H1 (cell line): ENCODE results near the gene IGFBP4. TPM values are rescaled to one million over a fixed set of nuclear protein-coding genes. Genes with fewer than 3 reads are reported as not detected.

Source experiments
- CTCF ChIA-PET: fragments of 300-600 bp; sonication (Branson Sonifier 250); formaldehyde crosslinking; loops from one replicate; lab custom pipeline; 2021; ENCODE audit not compliant: partially characterized antibody; lab: Charles Lee
- POLR2A ChIA-PET: fragments of 300-600 bp; sonication (Branson Sonifier 250); formaldehyde crosslinking; loops from one replicate; lab custom pipeline; 2021; ENCODE audit warnings: inconsistent platforms; ENCODE audit not compliant: partially characterized antibody; lab: Charles Lee
- DNase-seq, 2 experiments: peaks; one replicate each; pipeline versions ENCODE4 v3.0.0 to v3.0.0-alpha.2; 2010 to 2022; ENCODE audit warnings: low spot score in 2 of 2, low read depth in 1 of 2, mixed read lengths in 1 of 2
- FAIRE-seq: peaks from 2 replicates; lab custom pipeline; 2011; peaks lifted over from hg19 to GRCh38; lab: Jason Lieb, UNC
- H2AFZ ChIP-seq: 2 replicates; pipeline ENCODE4 v1.8.1; 2012; ENCODE audit warnings: low read length, inconsistent platforms
- H2AK5ac ChIP-seq: 2 replicates; pipeline ENCODE4 v1.6.1; 2013; ENCODE audit warnings: low read depth, low read length
- H2BK120ac ChIP-seq: replicated peaks from 2 replicates; pipeline ENCODE3; 2013; ENCODE audit warnings: low read depth, low read length, inconsistent platforms
- H2BK12ac ChIP-seq: 2 replicates; pipeline ENCODE4 v1.6.1; 2013; ENCODE audit warnings: low read depth, low read length
- H2BK15ac ChIP-seq: 2 replicates; pipeline ENCODE4 v1.6.1; 2013; ENCODE audit warnings: low read length
- H2BK20ac ChIP-seq: 2 replicates; pipeline ENCODE4 v1.6.1; 2013; ENCODE audit warnings: low read length
- H2BK5ac ChIP-seq: 2 replicates; pipeline ENCODE4 v1.6.1; 2013; ENCODE audit warnings: low read depth, low read length
- H3K14ac ChIP-seq: 2 replicates; pipeline ENCODE4 v1.6.1; 2013; ENCODE audit warnings: inconsistent platforms; ENCODE audit not compliant: insufficient read length
- H3K18ac ChIP-seq: 2 replicates; pipeline ENCODE4 v1.6.1; 2013; ENCODE audit warnings: low read length; ENCODE audit errors: extremely low read depth
- H3K23ac ChIP-seq: 2 replicates; pipeline ENCODE4 v1.6.1; 2013; ENCODE audit warnings: inconsistent platforms; ENCODE audit not compliant: insufficient read length
- H3K23me2 ChIP-seq: 2 replicates; pipeline ENCODE4 v1.6.1; 2013; ENCODE audit warnings: low read depth, low read length
- H3K27ac ChIP-seq: 2 replicates; pipeline ENCODE4 v1.6.1; 2011; ENCODE audit warnings: low read depth, low read length, inconsistent platforms
- H3K27me3 ChIP-seq, 4 experiments: replicated peaks in 1 of 4; 1 replicate in 1 of 4; 2 replicates in 3 of 4; pipeline versions ENCODE4 v1.6.1 to v1.8.1; 2011 to 2013; ENCODE audit warnings: low read length in 3 of 4, mild to moderate bottlenecking in 3 of 4, inconsistent platforms in 2 of 4, mixed read lengths in 2 of 4, moderate library complexity in 1 of 4; ENCODE audit not compliant: control insufficient read depth in 3 of 4, insufficient read depth in 3 of 4; ENCODE audit errors: extremely low read depth in 1 of 4
- H3K36me3 ChIP-seq, 4 experiments: 2 replicates each; pipeline versions ENCODE4 v1.6.1 to v1.8.1; 2011 to 2013; ENCODE audit warnings: mild to moderate bottlenecking in 4 of 4, low read length in 3 of 4, moderate library complexity in 2 of 4, control low read depth in 1 of 4, inconsistent platforms in 1 of 4; ENCODE audit not compliant: insufficient read depth in 4 of 4, control insufficient read depth in 2 of 4
- H3K4ac ChIP-seq: replicated peaks from 2 replicates; pipeline ENCODE3; 2013; ENCODE audit warnings: low read length, low read depth, mixed read lengths, inconsistent platforms; ENCODE audit not compliant: insufficient read length
- H3K4me1 ChIP-seq, 4 experiments: replicated peaks in 1 of 4; 1 replicate in 1 of 4; 2 replicates in 3 of 4; pipeline versions ENCODE4 v1.6.1 to v1.8.1; 2011 to 2013; ENCODE audit warnings: low read length in 3 of 4, inconsistent platforms in 2 of 4, mixed read lengths in 1 of 4; ENCODE audit not compliant: insufficient read depth in 4 of 4, control insufficient read depth in 3 of 4
- H3K4me2 ChIP-seq, 2 experiments: 2 replicates each; pipeline versions ENCODE4 v1.6.1 to v1.8.1; 2011 to 2013; ENCODE audit warnings: low read depth in 2 of 2, low read length in 2 of 2, control low read depth in 1 of 2, inconsistent platforms in 1 of 2, mild to moderate bottlenecking in 1 of 2; ENCODE audit not compliant: insufficient read depth in 1 of 2
- H3K4me3 ChIP-seq, 4 experiments: fragments of 200-600, 300-600 bp in 1 of 4; sonication (generic), shearing (Covaris generic), sonication (Bioruptor Twin) in 1 of 4; 2 replicates each; pipeline versions ENCODE4 v1.5.1 to v1.8.1; 2011 to 2016; ENCODE audit warnings: low read length in 4 of 4, low read depth in 3 of 4, control low read depth in 2 of 4, inconsistent platforms in 2 of 4, mild to moderate bottlenecking in 2 of 4, mixed read lengths in 1 of 4, moderate library complexity in 1 of 4; ENCODE audit not compliant: insufficient read depth in 2 of 4; ENCODE audit errors: extremely low read depth in 1 of 4
- H3K56ac ChIP-seq: replicated peaks from 2 replicates; pipeline ENCODE3; 2013; ENCODE audit warnings: low read depth, mild to moderate bottlenecking, mixed read lengths, low read length, inconsistent platforms; ENCODE audit not compliant: insufficient read length
- H3K79me1 ChIP-seq: 2 replicates; pipeline ENCODE4 v1.6.1; 2013; ENCODE audit warnings: low read depth, low read length, control low read depth
- H3K79me2 ChIP-seq, 2 experiments: 2 replicates each; pipeline versions ENCODE4 v1.6.1 to v1.8.1; 2012 to 2013; ENCODE audit warnings: low read length in 2 of 2, mild to moderate bottlenecking in 2 of 2, inconsistent platforms in 1 of 2; ENCODE audit not compliant: insufficient read depth in 2 of 2, control insufficient read depth in 1 of 2
- H3K9ac ChIP-seq, 4 experiments: replicated peaks in 1 of 4; 1 replicate in 1 of 4; 2 replicates in 3 of 4; pipeline versions ENCODE4 v1.6.1 to v1.8.1; 2011 to 2013; ENCODE audit warnings: low read depth in 3 of 4, low read length in 3 of 4, control low read depth in 2 of 4, mild to moderate bottlenecking in 2 of 4, moderate library complexity in 2 of 4, inconsistent platforms in 1 of 4; ENCODE audit errors: extremely low read depth in 1 of 4
- H3K9me3 ChIP-seq, 2 experiments: 2 replicates each; pipeline versions ENCODE4 v1.6.1 to v1.8.1; 2012 to 2013; ENCODE audit warnings: mild to moderate bottlenecking in 2 of 2, moderate library complexity in 2 of 2, control low read depth in 1 of 2, inconsistent platforms in 1 of 2, low read depth in 1 of 2, low read length in 1 of 2, mixed read lengths in 1 of 2; ENCODE audit not compliant: insufficient read depth in 2 of 2
- H4K20me1 ChIP-seq, 2 experiments: replicated peaks in 1 of 2; 2 replicates each; pipeline versions ENCODE3 to v1.8.1; 2011 to 2013; ENCODE audit warnings: inconsistent platforms in 2 of 2, low read length in 2 of 2, mild to moderate bottlenecking in 1 of 2; ENCODE audit not compliant: insufficient read depth in 2 of 2, control insufficient read depth in 1 of 2
- H4K5ac ChIP-seq: 2 replicates; pipeline ENCODE4 v1.6.1; 2013; ENCODE audit warnings: low read length, low read depth, mixed read lengths, inconsistent platforms; ENCODE audit not compliant: insufficient read length
- H4K8ac ChIP-seq: 2 replicates; pipeline ENCODE4 v1.8.0; 2013; ENCODE audit warnings: mild to moderate bottlenecking, moderate library complexity, low read length, inconsistent platforms; ENCODE audit not compliant: insufficient read depth; ENCODE audit errors: extremely low read depth
- H4K91ac ChIP-seq: replicated peaks from 2 replicates; pipeline ENCODE3; 2013; ENCODE audit warnings: low read length, mixed read lengths, inconsistent platforms; ENCODE audit not compliant: insufficient read length
- BCL11A ChIP-seq, 2 experiments: IDR thresholded peaks; one replicate each; pipeline ENCODE4 v1.6.1; 2011; ENCODE audit warnings: low read depth in 2 of 2, low read length in 2 of 2, mild to moderate bottlenecking in 2 of 2
- BRCA1 ChIP-seq: IDR thresholded peaks from 2 replicates; pipeline ENCODE4 v1.6.1; 2012; ENCODE audit warnings: low read depth, low read length, improper control_type of control experiment
- CBX8 ChIP-seq: fragments of 300-800, 300-1000 bp; sonication (generic); IDR thresholded peaks from 2 replicates; pipeline ENCODE4 v1.7.1; 2016; ENCODE audit warnings: low read depth, low read length, borderline replicate concordance
- GABPA ChIP-seq: IDR thresholded peaks from 2 replicates; pipeline ENCODE4 v1.6.1; 2011; ENCODE audit warnings: mild to moderate bottlenecking, low read length, moderate library complexity, borderline replicate concordance; ENCODE audit not compliant: insufficient read depth
- KDM5A ChIP-seq: fragments of 200-600 bp; IDR thresholded peaks from 2 replicates; pipeline ENCODE4 v1.7.1; 2012; ENCODE audit warnings: mild to moderate bottlenecking, low read length, inconsistent platforms, mixed read lengths
- RXRA ChIP-seq: IDR thresholded peaks from 2 replicates; pipeline ENCODE4 v1.6.1; 2011; ENCODE audit warnings: low read depth, mild to moderate bottlenecking, low read length, moderate library complexity; ENCODE audit not compliant: insufficient read depth
- SP1 ChIP-seq: IDR thresholded peaks from 2 replicates; pipeline ENCODE4 v1.6.1; 2011; ENCODE audit warnings: low read depth, low read length
- WGBS, 2 experiments: shearing (Covaris generic) in 1 of 2; methylation state at CpG; one replicate each; pipeline versions ENCODE4 v1.1.6 to v1.1.7; 2013 to 2015; ENCODE audit warnings: low lambda C conversion rate in 2 of 2, mixed read lengths in 2 of 2, inconsistent platforms in 1 of 2, low coverage in 1 of 2, missing lambda C conversion rate in 1 of 2; ENCODE audit not compliant: insufficient replicate concordance in 2 of 2, insufficient coverage in 1 of 2, insufficient read length in 1 of 2; ENCODE audit errors: extremely low coverage in 1 of 2, missing lambda C conversion rate in 1 of 2; 5-methylcytosine and 5-hydroxymethylcytosine counted together
- polyA plus RNA-seq, 7 experiments: library from polyadenylated mRNA; depleted of rRNA in 3 of 7; stranded (reverse) in 5 of 7; unstranded in 2 of 7; fragments of >200 nt in 5 of 7; fragments of 200-250 nt in 2 of 7; gene quantifications; 1 replicate in 5 of 7; 2 replicates in 1 of 7; 4 replicates in 1 of 7; pipeline versions ENCODE4 v1.2.1 to v1.2.3, GENCODE V29; 2011 to 2013; ENCODE audit warnings: missing spikeins in 2 of 7, mixed read lengths in 2 of 7
- total RNA-seq: library from RNA; stranded (reverse); fragmentation: NEBNext Ultra II Directional; extraction: Animal tissue kit (Norgen Biotek cat#: 25700); gene quantifications from 2 replicates; pipeline ENCODE4 v1.2.1, GENCODE V29; 2021

Gene IGFBP4
- total and polyA plus RNA-seq, 2 of the 8 experiments (the other 6 are each of a cell fraction or from before 2014, with no cell fraction given): 85.5 to 105 TPM

DNA sequence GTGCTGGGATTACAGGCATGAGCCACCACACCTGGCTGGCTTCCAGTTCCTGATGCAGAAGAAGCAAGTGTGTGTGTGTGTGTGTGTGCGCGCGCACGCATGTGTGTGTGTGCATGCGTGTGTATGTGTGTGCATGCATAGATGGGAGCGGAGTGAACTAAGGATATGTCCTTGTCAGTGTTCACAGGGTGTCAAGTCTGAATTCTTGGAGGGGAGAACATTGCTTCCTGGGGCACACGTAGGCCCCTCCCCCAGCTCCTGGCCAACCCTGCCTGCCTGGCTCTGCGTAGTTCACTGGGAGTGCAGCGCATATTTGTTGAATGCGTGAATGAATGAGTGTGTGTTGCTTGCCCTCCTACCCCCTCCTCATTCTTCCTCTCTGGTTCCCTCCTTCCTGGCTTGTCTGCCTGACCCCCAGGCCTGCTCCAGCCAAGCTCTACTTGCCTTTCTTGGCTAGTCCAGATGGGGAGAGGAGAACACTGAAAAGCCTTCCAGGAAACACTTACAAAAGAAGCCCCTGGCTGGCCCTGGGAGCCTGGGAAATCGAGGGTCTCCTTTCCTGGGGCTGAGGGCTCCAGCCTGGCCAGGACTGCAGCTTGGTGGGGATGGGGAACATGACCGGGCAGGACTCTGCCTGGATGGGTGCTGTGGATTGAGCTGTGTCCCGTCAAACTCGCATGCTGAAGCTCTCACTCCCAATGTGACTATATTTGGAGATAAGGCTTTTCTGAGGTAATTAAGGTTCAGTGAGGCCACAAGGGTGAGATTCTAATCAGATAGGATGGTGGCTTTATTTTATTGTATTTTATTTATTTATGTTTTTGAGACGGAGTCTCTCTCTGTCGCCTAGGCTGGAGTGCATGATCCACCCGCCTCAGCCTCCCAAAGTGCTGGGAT is 27.9 kb downstream of the IGFBP4 start:
- peak overlapping the region; percentile 90; the same call in 1 of the 2 replicates for H2BK20ac ChIP-seq
- no peak overlapping the region for H3K23ac ChIP-seq
- no peaks in the 10 kb centered on the region for H3K79me2 ChIP-seq
- no peaks in the 10 kb centered on the region for H3K79me1 ChIP-seq
- ChIA-PET POLR2A (interaction anchor here (0.9 to 2.6 kb wide), 8 partner anchors 8 to 68 kb away, joined by 3 to 9 read pairs (median 4); no protein-coding TSS in a partner anchor), CTCF (interaction anchor here (0.9 to 34.1 kb wide), 7 partner anchors 16 to 89 kb away, joined by 3 to 739 read pairs (median 5); partner anchors contain the start of gene IGFBP4)
- no peak overlapping the region for H3K9ac ChIP-seq
- H3K27me3 ChIP-seq: no peaks in the 10 kb centered on the region; a peak in 1 of 7 replicates
- H3K36me3 ChIP-seq: no peaks in the 10 kb centered on the region
- H3K14ac ChIP-seq: no peak overlapping the region
- H2BK12ac ChIP-seq: peak overlapping the region; percentile 99; the same call in 1 of the 2 replicates
- peak overlapping the region; percentile 86; the same call in 1 of the 2 replicates for H2AK5ac ChIP-seq
- no peak overlapping the region for H3K4me3 ChIP-seq
- peak overlapping the region; percentile 39; the same call in 1 of the 2 replicates for H4K8ac ChIP-seq
- H3K4me1 ChIP-seq: peaks cover 3 to 17% (median 10%) of the 10 kb centered on the region in 4 experiments
- peak overlapping the region; percentile 87; the same call in 1 of the 2 replicates for H3K18ac ChIP-seq
- H4K20me1 ChIP-seq: no peaks in the 10 kb centered on the region
- H3K27ac ChIP-seq: peak overlapping the region; percentile 35; the same call in 1 of the 2 replicates
- H3K4ac ChIP-seq: peak overlapping the region; percentile 3
- 85% methylated on average over 17 of the region's 17 CpGs; no CpG with 5 or more reads in 1 of the 2 experiments for WGBS, 2 experiments
- H3K23me2 ChIP-seq: no peaks in the 10 kb centered on the region; the same call in 1 of the 2 replicates
- no peak for FAIRE-seq
- peak overlapping the region; percentile 80; the same call in 1 of the 2 replicates for H2AFZ ChIP-seq
- H3K9me3 ChIP-seq: peaks cover 4 to 12% of the 10 kb centered on the region in 2 experiments; a peak in 2 of 4 replicates
- H4K5ac ChIP-seq: peak overlapping the region; percentile 55
- DNase-seq: no peak
- H2BK5ac ChIP-seq: peak overlapping the region; percentile 94
- no peak overlapping the region; a peak in 1 of 4 replicates for H3K4me2 ChIP-seq
- peak overlapping the region; percentile 88; the same call in 1 of the 2 replicates for H2BK15ac ChIP-seq
- peak overlapping the region; percentile 95 for H4K91ac ChIP-seq
- H2BK120ac ChIP-seq: peak overlapping the region; percentile 85
- H3K56ac ChIP-seq: peak overlapping the region; percentile 85
- TF ChIP-seq BRCA1 (no peak), CBX8 (no peak), SP1 (no peak), GABPA (no peak), RXRA (no peak), BCL11A (IDR thresholded peaks at IDR 0.05; ENCODE audit: low read depth in 2 of 2, low read length in 2 of 2) (no peak), KDM5A (no peak)
